Neural cell (in vitro differentiated cells): ENCODE data around the gene RNF121.

Experiments
- CTCF ChIP-seq: fragments of 450-650 bp; IDR thresholded peaks from 2 replicates; pipeline ENCODE4 v1.5.1; 2014; ENCODE audit warnings: antibody characterized with exemption, mild to moderate bottlenecking, moderate library complexity; ENCODE audit not compliant: poor library complexity, severe bottlenecking
- EP300 ChIP-seq: fragments of 450-650 bp; conservative IDR thresholded peaks from 2 replicates; pipeline ENCODE4 v1.6.1; 2014; ENCODE audit warnings: antibody characterized with exemption, mild to moderate bottlenecking, moderate library complexity; ENCODE audit not compliant: poor library complexity, severe bottlenecking
- EZH2 ChIP-seq: fragments of 200-600, 300-800 bp; shearing (Covaris generic), sonication (generic); IDR thresholded peaks from 2 replicates; pipeline ENCODE4 v1.6.1; 2014; ENCODE audit warnings: antibody characterized with exemption, low read length, borderline replicate concordance, mild to moderate bottlenecking; ENCODE audit not compliant: insufficient read depth, poor library complexity, severe bottlenecking
- MXI1 ChIP-seq: fragments of 450-650 bp; conservative IDR thresholded peaks from 2 replicates; pipeline ENCODE4 v1.6.1; 2014; ENCODE audit warnings: antibody characterized with exemption, mild to moderate bottlenecking; ENCODE audit not compliant: poor library complexity, severe bottlenecking
- POLR2AphosphoS5 ChIP-seq: IDR thresholded peaks from 2 replicates; pipeline ENCODE4 v1.6.1; 2012
- RAD21 ChIP-seq: fragments of 450-650 bp; conservative IDR thresholded peaks from 2 replicates; pipeline ENCODE4 v1.6.1; 2014; ENCODE audit warnings: antibody characterized with exemption, mild to moderate bottlenecking, moderate library complexity
- REST ChIP-seq: IDR thresholded peaks from 2 replicates; pipeline ENCODE4 v1.6.1; 2012; ENCODE audit warnings: borderline replicate concordance
- SMC3 ChIP-seq: fragments of 450-650 bp; conservative IDR thresholded peaks from 2 replicates; pipeline ENCODE4 v1.6.1; 2014; ENCODE audit warnings: antibody characterized with exemption, mild to moderate bottlenecking, moderate library complexity; ENCODE audit not compliant: poor library complexity
- TAF1 ChIP-seq: IDR thresholded peaks from 2 replicates; pipeline ENCODE4 v1.6.1; 2012; ENCODE audit warnings: low read depth

- TF ChIP-seq EZH2: no peak
- no peak for TF ChIP-seq RAD21
- TF ChIP-seq EP300: no peak
- no peak for TF ChIP-seq CTCF
- TF ChIP-seq SMC3: no peak
- TF ChIP-seq POLR2AphosphoS5: no peak
- no peak for TF ChIP-seq REST
- TF ChIP-seq TAF1: no peak
- TF ChIP-seq MXI1: no peak
Observed at GRCh38 chr11:71995726-71996291, 67.0 kb downstream of the RNF121 start.
